GM18505 (cell line): ENCODE data around the gene ATRIP.

ENCODE experiments used
- ATAC-seq: cut with Tn5 transposase; IDR thresholded peaks from one replicate; pipeline ENCODE4 v1.9.1; 2021; ENCODE audit not compliant: unreplicated experiment
- POLR2A ChIP-seq: IDR thresholded peaks from 4 replicates; pipeline ENCODE4 v1.6.1; 2011; ENCODE audit warnings: borderline replicate concordance; ENCODE audit not compliant: insufficient read depth, insufficient read length; ENCODE audit errors: extremely low read depth

The ATRIP gene

GRCh38 chr3:48433472-48434118, 12.9 kb upstream of the ATRIP start:
- TF ChIP-seq POLR2A = no peak

GRCh38 chr3:48434591-48435222, 11.8 kb upstream of the ATRIP start:
- TF ChIP-seq POLR2A = no peak
- no peak for ATAC-seq

More at GRCh38 chr3:48433472-48434118, 12.9 kb upstream of the ATRIP start:
- ATAC-seq = no peak

GRCh38 chr3:48435223-48435595, 11.3 kb upstream of the ATRIP start:
- TF ChIP-seq POLR2A = no peak
- no peak for ATAC-seq

- no peak for TF ChIP-seq POLR2A
- ATAC-seq = no peak
These were observed 10.6 kb upstream of the ATRIP start for GRCh38 chr3:48435774-48436476.

GRCh38 chr3:48436477-48436787, 10.1 kb upstream of the ATRIP start:
- no peak for ATAC-seq
- no peak for TF ChIP-seq POLR2A

GRCh38 chr3:48436855-48437254, 9.7 kb upstream of the ATRIP start:
- ATAC-seq = no peak
- no peak for TF ChIP-seq POLR2A

- TF ChIP-seq POLR2A = no peak
- no peak for ATAC-seq
These were observed 8.7 kb upstream of the ATRIP start for GRCh38 chr3:48437812-48438211.

- peak; percentile 76 for TF ChIP-seq POLR2A
- peak; percentile 90 for ATAC-seq
These were observed 6.5 kb upstream of the ATRIP start, which contains the start of the genes CCDC51 and TMA7 for GRCh38 chr3:48439820-48440589. Gene CCDC51, minus strand, starts transcription at chr3:48440119. Its CDS starts 4,991 bp downstream, at chr3:48435128. Gene TMA7, plus strand, starts transcription at chr3:48440257. Its CDS starts 40 bp downstream, at chr3:48440297.

- TF ChIP-seq POLR2A = no peak
- ATAC-seq = no peak
These were observed 6.0 kb upstream of the ATRIP start for GRCh38 chr3:48440590-48440958.

GRCh38 chr3:48441940-48442339, 4.6 kb upstream of the ATRIP start:
- no peak for TF ChIP-seq POLR2A

GRCh38 chr3:48445277-48445882, 1.2 kb upstream of the ATRIP start:
- no peak for ATAC-seq
- TF ChIP-seq POLR2A = no peak

More at GRCh38 chr3:48441940-48442339, 4.6 kb upstream of the ATRIP start:
- no peak for ATAC-seq

- ATAC-seq = no peak
- TF ChIP-seq POLR2A = no peak
These were observed 503 bp upstream of the ATRIP start for GRCh38 chr3:48446043-48446424.

- TF ChIP-seq POLR2A = no peak
- ATAC-seq = no peak
These were observed 4.7 kb downstream of the ATRIP start for GRCh38 chr3:48451270-48451669.

GRCh38 chr3:48456456-48456855, 9.9 kb downstream of the ATRIP start:
- no peak for TF ChIP-seq POLR2A
- no peak for ATAC-seq

GRCh38 chr3:48459331-48459730, 12.8 kb downstream of the ATRIP start:
- TF ChIP-seq POLR2A = no peak

More at GRCh38 chr3:48459331-48459730, 12.8 kb downstream of the ATRIP start:
- no peak for ATAC-seq
